HEK293T (cell line): ENCODE data around the gene MSRB3.

Experiments
- CTCF ChIA-PET: fragments of 350-600 bp; formaldehyde crosslinking; extraction: SDS; loops from one replicate; lab custom pipeline; 2021; ENCODE audit warnings: antibody characterized with exemption, inconsistent platforms; lab: Yijun Ruan, JAX
- POLR2A ChIA-PET: fragments of 350-600 bp; formaldehyde crosslinking; extraction: SDS; loops from one replicate; lab custom pipeline; 2020; ENCODE audit warnings: antibody characterized with exemption, inconsistent platforms; lab: Yijun Ruan, JAX
- DNase-seq: peaks from one replicate; pipeline ENCODE4 v3.0.0; 2012; ENCODE audit warnings: mixed read lengths; ENCODE audit errors: extremely low spot score
- ARNT ChIP-seq: fragments of 450-650 bp; IDR thresholded peaks from 2 replicates; pipeline ENCODE4 v1.6.1; 2017; ENCODE audit warnings: mild to moderate bottlenecking
- BHLHE40 ChIP-seq: fragments of 450-650 bp; IDR thresholded peaks from 2 replicates; pipeline ENCODE4 v1.6.1; 2016; ENCODE audit warnings: mild to moderate bottlenecking, moderate library complexity, borderline replicate concordance
- CTBP1 ChIP-seq: fragments of 450-650 bp; IDR thresholded peaks from 2 replicates; pipeline ENCODE4 v1.6.1; 2016; ENCODE audit warnings: borderline replicate concordance
- ELF4 ChIP-seq: fragments of 450-650 bp; IDR thresholded peaks from 2 replicates; pipeline ENCODE4 v1.6.1; 2017; ENCODE audit warnings: antibody characterized with exemption
- FOXA1 ChIP-seq: fragments of 450-650 bp; IDR thresholded peaks from 2 replicates; pipeline ENCODE4 v1.6.1; 2016; ENCODE audit warnings: mild to moderate bottlenecking
- FOXK2 ChIP-seq: fragments of 450-650 bp; IDR thresholded peaks from 2 replicates; pipeline ENCODE4 v1.6.1; 2016; ENCODE audit warnings: mild to moderate bottlenecking
- FOXM1 ChIP-seq: fragments of 450-650 bp; IDR thresholded peaks from 2 replicates; pipeline ENCODE4 v1.6.1; 2017; ENCODE audit warnings: mild to moderate bottlenecking, borderline replicate concordance
- HDGF ChIP-seq: fragments of 450-650 bp; IDR thresholded peaks from 2 replicates; pipeline ENCODE4 v1.6.1; 2017; ENCODE audit warnings: antibody characterized with exemption, borderline replicate concordance
- L3MBTL2 ChIP-seq: fragments of 450-650 bp; conservative IDR thresholded peaks from 2 replicates; pipeline ENCODE4 v1.6.1; 2016; ENCODE audit warnings: mild to moderate bottlenecking
- LEF1 ChIP-seq: fragments of 450-650 bp; IDR thresholded peaks from 2 replicates; pipeline ENCODE4 v1.6.1; 2017; ENCODE audit warnings: mild to moderate bottlenecking, borderline replicate concordance
- NFRKB ChIP-seq: fragments of 450-650 bp; IDR thresholded peaks from 2 replicates; pipeline ENCODE4 v1.6.1; 2016; ENCODE audit warnings: mild to moderate bottlenecking, moderate library complexity
- SP1 ChIP-seq: fragments of 450-650 bp; IDR thresholded peaks from 2 replicates; pipeline ENCODE4 v1.6.1; 2017
- SUZ12 ChIP-seq: fragments of 450-650 bp; IDR thresholded peaks from 2 replicates; pipeline ENCODE4 v1.6.1; 2016; ENCODE audit warnings: mild to moderate bottlenecking
- TARDBP ChIP-seq: fragments of 450-650 bp; IDR thresholded peaks from 2 replicates; pipeline ENCODE4 v1.6.1; 2016
- ZNF384 ChIP-seq: fragments of 450-650 bp; IDR thresholded peaks from 2 replicates; pipeline ENCODE4 v1.6.1; 2016
- TF ChIP-seq, protein P1 (sequence below): fragments of 450-650 bp; IDR thresholded peaks from 2 replicates; pipeline ENCODE4 v1.6.1; 2016

Gene MSRB3

DNA sequence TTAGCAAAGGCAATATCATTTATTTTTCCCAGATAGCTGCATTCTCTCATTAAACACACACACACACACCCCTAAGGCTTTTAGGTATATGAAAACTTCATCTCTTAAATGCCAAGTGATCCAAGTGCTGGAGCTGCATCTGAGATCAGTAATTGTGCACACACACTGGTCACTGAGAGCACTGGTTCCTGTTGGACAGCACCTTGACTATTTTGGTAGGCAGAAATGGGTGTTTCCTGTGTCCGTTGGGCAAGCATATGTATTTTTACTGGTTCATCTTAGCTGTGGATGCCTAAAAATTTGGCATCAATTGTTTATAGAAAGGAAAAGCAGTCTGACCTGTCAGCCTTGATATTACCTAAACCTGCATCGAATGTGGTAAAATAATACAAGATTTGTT, 182.5 kb downstream of the MSRB3 start:
- no peak for DNase-seq
- CTCF ChIA-PET, result no interaction called here
- TF ChIP-seq ZNF384 (no peak), NFRKB (no peak), SUZ12 (no peak), FOXK2 (no peak), CTBP1 (no peak)
- TF ChIP-seq, protein P1, sequence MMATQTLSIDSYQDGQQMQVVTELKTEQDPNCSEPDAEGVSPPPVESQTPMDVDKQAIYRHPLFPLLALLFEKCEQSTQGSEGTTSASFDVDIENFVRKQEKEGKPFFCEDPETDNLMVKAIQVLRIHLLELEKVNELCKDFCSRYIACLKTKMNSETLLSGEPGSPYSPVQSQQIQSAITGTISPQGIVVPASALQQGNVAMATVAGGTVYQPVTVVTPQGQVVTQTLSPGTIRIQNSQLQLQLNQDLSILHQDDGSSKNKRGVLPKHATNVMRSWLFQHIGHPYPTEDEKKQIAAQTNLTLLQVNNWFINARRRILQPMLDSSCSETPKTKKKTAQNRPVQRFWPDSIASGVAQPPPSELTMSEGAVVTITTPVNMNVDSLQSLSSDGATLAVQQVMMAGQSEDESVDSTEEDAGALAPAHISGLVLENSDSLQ, result no peak
- POLR2A ChIA-PET, result no interaction called here

DNA sequence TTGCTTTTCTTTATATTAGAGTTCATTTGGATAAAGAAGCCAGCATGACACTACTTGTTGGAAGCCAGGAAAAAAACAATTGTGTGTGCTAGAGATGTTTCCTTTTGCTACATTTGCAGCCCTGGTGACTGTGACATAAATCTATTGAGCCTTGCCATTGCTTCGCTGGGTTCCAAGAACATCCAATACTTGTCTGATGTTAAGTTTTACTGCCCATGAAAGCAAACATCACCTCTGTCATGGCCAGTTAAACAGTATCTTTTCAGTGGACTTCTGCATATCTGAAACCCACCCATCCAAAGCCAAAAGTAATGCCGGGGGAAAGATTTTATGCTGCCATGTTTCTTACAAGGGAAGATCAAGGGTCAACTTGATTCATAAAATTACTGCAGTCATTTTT, 184.0 kb downstream of the MSRB3 start:
- TF ChIP-seq LEF1, result no peak
- no peak for DNase-seq
- ChIA-PET POLR2A (no interaction called here), CTCF (interaction anchor here (0.6 kb wide), 1 partner anchor 59 kb away, joined by 3 read pairs; no protein-coding TSS in a partner anchor)

DNA sequence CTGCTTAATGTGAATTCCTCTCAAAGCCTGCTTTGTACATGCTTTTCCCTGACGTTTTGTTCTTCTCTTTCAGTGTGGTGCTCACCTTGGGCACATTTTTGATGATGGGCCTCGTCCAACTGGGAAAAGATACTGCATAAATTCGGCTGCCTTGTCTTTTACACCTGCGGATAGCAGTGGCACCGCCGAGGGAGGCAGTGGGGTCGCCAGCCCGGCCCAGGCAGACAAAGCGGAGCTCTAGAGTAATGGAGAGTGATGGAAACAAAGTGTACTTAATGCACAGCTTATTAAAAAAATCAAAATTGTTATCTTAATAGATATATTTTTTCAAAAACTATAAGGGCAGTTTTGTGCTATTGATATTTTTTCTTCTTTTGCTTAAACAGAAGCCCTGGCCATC, 184.6 kb downstream of the MSRB3 start:
- ChIA-PET POLR2A (no interaction called here), CTCF (no interaction called here)
- TF ChIP-seq CTBP1, result no peak
- no peak for TF ChIP-seq LEF1
- no peak for TF ChIP-seq BHLHE40
- TF ChIP-seq SUZ12, result no peak
- TF ChIP-seq HDGF, result no peak
- no peak for DNase-seq

DNA sequence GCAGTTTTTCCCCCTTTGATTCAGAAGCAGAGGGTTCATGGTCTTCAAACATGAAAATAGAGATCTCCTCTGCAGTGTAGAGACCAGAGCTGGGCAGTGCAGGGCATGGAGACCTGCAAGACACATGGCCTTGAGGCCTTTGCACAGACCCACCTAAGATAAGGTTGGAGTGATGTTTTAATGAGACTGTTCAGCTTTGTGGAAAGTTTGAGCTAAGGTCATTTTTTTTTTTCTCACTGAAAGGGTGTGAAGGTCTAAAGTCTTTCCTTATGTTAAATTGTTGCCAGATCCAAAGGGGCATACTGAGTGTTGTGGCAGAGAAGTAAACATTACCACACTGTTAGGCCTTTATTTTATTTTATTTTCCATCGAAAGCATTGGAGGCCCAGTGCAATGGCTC, 185.1 kb downstream of the MSRB3 start:
- TF ChIP-seq NFRKB (no peak), L3MBTL2 (no peak), BHLHE40 (no peak), FOXA1 (no peak), SUZ12 (no peak), ZNF384 (no peak), ARNT (no peak), TARDBP (no peak), LEF1 (no peak), FOXK2 (no peak), FOXM1 (no peak), CTBP1 (no peak), HDGF (no peak), SP1 (no peak), ELF4 (no peak)
- TF ChIP-seq, protein P1, result no peak

DNA sequence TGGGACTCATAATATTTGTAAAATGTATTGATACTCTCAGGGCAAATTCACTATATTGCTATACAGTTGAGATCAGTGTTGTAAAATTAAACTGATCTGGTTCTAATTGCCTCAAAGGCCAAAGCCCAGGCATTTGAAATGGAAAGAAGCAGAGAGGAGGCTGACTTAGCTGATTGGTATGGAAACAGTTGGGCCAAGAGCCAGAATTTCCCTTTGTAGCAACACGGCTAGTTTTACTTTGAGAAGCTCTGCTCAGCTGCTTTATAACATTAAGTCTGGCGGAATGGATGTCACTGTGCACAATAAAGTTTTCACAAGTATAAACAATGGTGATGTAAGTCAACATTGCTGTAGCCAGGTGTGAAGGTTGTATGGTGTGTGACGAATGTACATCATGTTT, 186.4 kb downstream of the MSRB3 start:
- no peak for DNase-seq
- no peak for TF ChIP-seq FOXK2
- TF ChIP-seq BHLHE40, result no peak
- TF ChIP-seq FOXA1, result no peak
- TF ChIP-seq, protein P1, result no peak
- no peak for TF ChIP-seq CTBP1
- TF ChIP-seq NFRKB, result no peak
- no peak for TF ChIP-seq SUZ12
- no peak for TF ChIP-seq L3MBTL2
- TF ChIP-seq SP1, result no peak
- POLR2A ChIA-PET, result no interaction called here
- CTCF ChIA-PET, result interaction anchor here (0.7 kb wide), 1 partner anchor 154 kb away, joined by 3 read pairs; no protein-coding TSS in a partner anchor

More for the DNA sequence above, 185.1 kb downstream of the MSRB3 start:
- ChIA-PET POLR2A (interaction anchor here (0.6 kb wide), 1 partner anchor 9 kb away, joined by 3 read pairs; no protein-coding TSS in a partner anchor), CTCF (no interaction called here)
- DNase-seq, result no peak

DNA sequence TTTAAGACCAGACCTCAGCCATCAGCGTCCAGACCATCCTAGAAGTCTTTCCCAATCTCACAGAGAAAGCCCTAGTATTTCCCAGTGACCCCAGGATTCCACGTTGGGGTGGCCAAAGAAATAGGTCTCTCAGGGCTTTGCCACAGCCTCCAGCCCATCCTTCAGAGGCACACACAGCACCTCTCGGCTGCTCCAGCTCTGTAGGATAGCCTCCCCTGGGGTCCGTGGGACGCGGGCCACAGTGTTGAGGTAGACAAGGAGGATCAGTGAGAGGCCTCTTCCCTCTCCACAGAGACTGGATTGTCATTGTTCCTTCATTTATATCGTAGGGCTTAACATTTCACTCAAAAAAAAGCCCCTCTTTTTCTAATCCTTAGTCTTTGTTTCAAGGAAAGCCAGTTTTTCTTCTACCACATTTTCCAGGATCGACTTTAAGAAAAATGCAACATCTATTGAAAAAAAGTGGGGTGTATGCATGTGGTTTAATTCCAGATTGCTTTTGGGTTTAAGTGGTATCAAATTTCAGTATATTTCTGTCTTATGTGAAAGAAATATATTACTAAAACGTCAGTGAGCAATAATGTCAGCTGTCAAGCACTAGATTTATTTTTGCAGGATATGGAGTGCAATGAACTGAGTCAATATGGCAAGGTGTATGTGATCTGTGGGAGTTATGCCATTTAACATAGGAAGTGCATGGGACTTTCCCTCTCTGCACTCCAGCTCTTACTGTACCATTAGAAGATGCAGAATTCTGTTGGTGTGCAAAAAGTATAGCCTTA, 187.5 kb downstream of the MSRB3 start:
- TF ChIP-seq, protein P1, result 0 out of 2 replicates have a peak, but pooled peaks have one; percentile 23
- TF ChIP-seq TARDBP, result no peak
- no peak for TF ChIP-seq BHLHE40
- ChIA-PET POLR2A (no interaction called here), CTCF (interaction anchor here (0.7 kb wide), 1 partner anchor 153 kb away, joined by 3 read pairs; no protein-coding TSS in a partner anchor)
- no peak for DNase-seq

DNA sequence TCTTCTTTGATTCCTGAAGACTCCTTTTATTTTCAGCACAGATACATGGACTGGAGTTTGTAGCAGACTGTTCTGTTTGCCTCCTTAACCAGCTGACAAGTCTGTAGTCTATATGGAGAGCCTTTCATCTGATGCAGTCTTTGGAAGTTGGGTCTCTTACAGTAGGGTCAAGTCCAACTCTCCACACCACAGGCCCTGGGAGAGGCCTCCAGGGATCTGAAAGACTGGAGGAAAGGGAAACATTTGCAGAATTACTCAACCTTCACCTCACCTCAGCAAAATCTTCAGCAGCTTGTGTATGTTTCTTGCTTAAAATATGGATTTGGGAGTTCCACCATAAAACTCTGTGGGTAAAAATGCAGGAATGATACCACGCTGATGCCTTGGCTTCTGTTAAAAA, 188.4 kb downstream of the MSRB3 start:
- TF ChIP-seq ZNF384, result no peak
- no peak for TF ChIP-seq FOXK2
- no peak for TF ChIP-seq CTBP1
- TF ChIP-seq NFRKB, result no peak
- TF ChIP-seq LEF1, result no peak
- no peak for TF ChIP-seq SP1
- no peak for TF ChIP-seq BHLHE40
- no peak for TF ChIP-seq FOXM1
- TF ChIP-seq ELF4, result no peak
- ChIA-PET CTCF (no interaction called here), POLR2A (no interaction called here)
- DNase-seq, result no peak
